ENCODE data around the gene TAF1A.
"Not testable (repeated sequence)": the region's sequence is repeated elsewhere in the genome, so short reads cannot be mapped to it uniquely, and the experiment has no call there.

Gene TAF1A

DNA sequence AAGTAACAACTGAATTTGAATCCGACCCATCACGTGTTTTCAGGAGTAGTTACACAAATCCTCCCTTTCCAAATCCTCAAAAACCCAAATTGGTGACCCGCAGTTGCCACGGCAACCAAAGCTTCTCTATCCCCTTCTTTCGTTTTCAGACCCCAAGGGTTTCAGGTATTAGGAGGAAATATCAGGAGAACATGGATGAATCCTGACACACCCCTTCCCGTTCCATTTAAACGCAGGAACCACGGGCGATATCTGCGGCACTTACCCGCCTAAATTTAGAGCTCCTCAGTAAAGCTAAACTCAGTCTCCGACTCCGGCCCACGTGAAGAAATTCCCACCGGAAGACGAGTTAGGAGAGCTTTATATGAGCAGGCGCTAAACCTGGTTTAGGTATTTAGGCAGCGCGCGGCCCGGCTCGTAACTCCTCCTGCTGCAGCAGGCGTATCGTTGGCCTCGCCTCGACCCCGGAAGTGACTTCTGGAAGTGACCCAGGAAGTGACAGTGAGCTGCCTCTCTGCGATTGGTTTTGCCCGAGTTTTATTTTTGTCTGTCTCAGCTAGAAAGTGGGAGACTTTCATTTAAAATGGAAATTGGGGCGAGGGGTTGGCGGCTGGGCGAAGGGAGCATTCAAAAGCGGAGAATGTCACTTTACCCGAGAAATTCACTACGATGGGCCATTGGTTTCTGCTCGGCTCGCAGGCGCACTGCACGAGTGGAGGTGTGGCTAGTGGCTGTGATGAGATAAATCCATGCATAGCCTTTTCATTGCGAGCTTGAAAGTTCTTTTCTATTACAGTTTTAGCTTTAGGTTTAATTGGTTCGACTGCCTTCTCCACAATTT lies at the start of gene TAF1A:
Gene TAF1A (minus strand): TSS at position 472 of the 841 bp plus-strand sequence.
- DNase-seq (ENCODE audit: low read depth in 2 of 2) = peak; percentile 79 to 81

DNA sequence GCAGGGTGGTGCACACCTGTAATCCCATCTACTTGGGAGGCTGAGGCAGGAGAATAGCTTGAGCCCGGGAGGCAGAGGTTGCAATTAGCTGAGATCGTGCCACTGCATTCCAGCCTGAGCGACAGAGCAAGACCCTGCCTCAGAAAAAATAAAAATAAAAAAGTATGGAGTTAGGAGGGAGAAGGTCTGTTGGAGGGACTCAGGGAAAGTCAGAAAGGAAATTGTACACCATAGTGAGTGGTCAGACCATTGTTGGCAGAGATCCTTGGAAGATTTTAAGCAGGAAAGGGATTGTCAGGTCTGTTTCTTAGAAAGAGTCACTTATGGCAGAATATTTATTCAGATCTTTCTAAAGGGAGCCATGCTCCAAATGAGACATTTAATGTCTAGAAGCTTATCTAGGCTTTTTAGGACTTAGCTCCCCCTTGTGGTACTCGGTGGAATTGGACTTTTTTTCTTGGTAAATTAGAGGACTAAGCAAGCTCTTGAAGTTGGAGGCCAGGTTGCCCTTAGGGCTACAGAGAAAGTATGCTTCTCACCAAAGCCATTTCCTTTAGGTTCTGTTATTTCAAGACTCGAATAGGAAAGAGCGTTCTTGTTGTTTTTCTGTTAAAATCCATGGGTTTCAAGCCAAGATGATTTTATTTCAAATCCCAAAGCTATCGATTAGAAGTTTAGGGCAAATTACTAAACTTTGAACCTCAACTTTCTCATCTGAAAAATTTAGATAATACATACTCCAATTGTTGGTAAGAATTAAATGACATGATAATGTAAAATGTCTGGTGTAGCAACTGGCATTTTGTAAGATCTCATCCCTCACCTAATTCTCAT lies 44.7 kb upstream of the TAF1A start:
- DNase-seq (ENCODE audit: low read depth in 2 of 2) = peak in 1 of 2 donors; percentile 56

DNA sequence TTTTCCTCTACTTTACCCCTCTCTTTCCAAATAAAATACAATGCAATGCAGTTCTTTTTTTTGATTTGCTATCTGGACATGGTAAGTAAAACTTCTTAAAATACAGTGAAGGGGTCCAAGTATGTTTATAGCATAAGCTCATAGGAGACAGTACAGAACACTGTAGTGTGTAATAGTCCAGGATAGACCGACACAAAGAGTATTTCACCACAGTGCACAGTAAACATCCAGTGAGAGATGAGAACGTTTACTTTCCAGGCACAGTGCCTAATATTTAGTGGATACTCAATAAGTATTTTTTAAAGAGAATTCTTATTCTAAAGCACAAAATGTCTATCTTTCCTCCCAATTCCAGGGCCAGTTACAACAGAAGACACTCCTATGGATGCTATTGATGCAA lies 43.0 kb upstream of the TAF1A start:
- DNase-seq (ENCODE audit: low read depth in 2 of 2) = no peak

DNA sequence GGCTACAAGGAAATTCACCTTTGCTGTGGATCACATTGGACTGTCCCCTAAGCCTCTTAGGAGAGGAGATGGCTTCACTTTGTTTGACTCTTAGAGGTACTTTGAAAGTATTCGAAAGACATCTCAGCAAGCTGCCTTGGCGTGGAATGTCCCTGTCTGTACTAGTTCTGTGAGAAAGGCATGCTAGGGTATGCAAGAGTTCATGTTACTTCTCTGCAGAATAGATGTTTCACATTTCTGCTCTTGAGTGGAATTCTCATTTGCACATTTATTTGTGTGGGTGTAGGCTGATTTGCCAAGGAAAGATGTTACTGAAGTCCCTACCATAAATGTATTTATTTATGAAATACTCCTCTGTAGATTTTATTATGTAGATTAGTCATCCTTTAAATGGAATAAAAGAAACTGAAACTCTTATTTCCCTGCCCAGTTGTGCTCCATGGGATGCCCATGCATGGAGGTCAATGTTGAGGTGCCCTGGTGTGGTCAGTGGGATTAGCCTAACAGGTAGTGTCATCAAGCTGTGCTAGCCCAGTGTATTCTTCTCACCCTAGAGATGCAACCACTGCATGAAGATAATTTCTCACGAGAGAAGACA lies 42.0 kb upstream of the TAF1A start:
- DNase-seq (ENCODE audit: low read depth in 2 of 2) = no peak

DNA sequence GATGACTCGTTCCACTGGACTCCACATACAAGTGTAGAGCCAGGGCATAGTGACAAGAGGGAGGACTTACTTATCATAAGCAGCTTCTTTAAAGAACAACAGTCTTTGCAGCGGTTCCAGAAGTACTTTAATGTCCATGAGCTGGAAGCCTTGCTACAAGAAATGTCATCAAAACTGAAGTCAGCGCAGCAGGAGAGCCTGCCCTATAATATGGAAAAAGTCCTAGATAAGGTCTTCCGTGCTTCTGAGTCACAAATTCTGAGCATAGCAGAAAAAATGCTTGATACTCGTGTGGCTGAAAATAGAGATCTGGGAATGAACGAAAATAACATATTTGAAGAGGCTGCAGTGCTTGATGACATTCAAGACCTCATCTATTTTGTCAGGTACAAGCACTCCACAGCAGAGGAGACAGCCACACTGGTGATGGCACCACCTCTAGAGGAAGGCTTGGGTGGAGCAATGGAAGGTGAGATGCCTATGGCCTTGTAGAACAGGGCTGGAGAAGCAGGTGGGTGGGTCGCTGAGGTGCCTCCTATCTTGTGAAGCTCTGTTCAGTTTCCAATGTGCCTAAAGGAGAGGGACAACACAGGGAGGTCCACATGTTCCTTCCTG lies 40.3 kb upstream of the TAF1A start:
- DNase-seq (ENCODE audit: low read depth in 2 of 2) = no peak

DNA sequence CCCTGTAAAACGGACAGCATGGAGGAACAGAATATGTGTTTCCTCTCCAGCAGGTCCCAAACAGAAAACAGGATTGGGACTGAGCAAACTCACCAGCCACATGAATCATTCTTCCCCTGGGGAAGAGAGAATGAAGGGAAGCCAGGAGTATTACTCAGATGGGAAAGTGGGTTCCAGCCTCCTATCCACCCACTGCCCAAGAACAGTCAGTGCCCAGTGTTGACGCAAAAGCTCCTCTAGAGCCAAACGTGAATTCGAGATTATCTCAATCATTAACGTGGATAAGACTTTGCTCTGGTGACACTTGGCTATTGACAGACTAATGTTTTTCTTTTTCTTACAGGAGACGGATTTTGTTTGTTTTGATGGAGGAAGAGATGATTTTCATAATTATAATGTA lies 37.5 kb upstream of the TAF1A start:
- no peak for DNase-seq (ENCODE audit: low read depth in 2 of 2)

DNA sequence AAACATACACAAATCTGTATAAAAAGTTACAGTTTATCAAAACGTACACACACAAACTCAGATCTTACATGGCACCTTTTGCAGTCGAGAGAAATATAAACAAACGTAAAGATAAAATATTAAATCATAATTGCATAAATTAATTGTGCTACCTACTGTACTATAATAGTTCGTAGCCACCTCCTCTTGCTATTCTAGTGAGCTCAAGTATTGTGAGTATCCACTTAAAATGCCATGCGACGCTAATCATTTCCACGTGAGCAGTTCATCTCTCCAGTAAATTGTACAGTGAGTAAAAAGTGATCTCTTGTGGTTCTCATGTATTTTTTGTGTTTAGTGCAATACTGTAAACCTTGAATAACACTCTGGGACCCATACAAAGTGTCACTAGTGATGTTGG lies 34.5 kb upstream of the TAF1A start:
- DNase-seq (ENCODE audit: low read depth in 2 of 2) = no peak

DNA sequence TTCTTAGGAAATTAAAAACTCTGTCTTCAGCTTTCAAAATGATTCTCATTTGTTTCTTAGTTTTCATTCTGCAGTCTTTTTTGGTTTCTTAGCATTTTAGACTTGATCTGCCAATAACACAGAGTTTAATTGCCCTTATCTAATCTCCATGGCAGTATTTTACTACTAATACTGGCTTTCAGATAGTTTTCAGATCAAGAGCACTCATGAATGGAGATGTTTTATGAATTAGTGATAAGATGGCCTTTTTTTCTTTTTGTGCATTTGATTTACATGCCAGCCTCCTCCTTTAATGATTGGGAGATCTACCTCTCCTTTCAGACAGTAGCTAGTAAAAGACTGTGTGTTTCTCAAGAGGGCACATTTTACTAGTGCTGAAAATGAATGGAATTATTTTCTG lies 33.7 kb upstream of the TAF1A start:
- no peak for DNase-seq (ENCODE audit: low read depth in 2 of 2)

DNA sequence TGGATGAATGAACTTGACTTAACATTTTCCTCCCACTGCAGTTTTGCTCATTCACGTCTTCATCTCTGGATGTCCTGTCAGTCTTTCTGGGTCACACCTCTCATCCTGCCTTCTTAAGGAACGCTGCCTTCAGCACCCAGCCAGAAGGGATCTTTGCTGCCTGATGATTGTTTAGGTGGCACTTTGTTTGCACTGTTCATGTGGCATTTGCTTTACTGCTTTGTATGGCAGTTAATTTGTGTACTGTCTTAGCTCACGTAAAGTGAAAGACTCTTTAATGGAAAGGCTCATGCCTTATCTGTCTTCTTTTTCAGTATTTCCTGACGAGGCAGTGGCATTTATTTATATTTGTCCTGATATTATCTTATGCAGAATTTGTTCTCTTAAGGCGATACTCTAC lies 33.0 kb upstream of the TAF1A start:
- no peak for DNase-seq (ENCODE audit: low read depth in 2 of 2)

DNA sequence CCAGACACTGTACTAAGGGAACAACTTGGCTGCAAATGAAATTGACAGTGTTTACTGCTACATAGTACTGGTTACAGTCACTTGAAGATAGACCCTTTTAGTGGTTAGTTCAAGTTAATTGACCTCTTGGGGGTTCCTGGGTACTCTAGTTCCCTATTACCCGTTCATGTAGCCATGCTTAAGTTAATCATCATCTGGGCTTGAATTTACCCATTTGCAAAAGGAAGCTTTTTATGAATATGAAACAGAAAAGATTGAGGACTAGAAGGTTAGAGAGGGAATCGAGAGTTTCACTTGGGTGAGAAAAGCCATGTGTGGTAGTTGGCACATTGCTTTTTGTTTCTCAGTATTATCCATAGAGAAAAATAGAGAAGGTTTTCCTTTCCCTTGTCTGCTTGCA lies 30.8 kb upstream of the TAF1A start:
- DNase-seq (ENCODE audit: low read depth in 2 of 2) = no peak

DNA sequence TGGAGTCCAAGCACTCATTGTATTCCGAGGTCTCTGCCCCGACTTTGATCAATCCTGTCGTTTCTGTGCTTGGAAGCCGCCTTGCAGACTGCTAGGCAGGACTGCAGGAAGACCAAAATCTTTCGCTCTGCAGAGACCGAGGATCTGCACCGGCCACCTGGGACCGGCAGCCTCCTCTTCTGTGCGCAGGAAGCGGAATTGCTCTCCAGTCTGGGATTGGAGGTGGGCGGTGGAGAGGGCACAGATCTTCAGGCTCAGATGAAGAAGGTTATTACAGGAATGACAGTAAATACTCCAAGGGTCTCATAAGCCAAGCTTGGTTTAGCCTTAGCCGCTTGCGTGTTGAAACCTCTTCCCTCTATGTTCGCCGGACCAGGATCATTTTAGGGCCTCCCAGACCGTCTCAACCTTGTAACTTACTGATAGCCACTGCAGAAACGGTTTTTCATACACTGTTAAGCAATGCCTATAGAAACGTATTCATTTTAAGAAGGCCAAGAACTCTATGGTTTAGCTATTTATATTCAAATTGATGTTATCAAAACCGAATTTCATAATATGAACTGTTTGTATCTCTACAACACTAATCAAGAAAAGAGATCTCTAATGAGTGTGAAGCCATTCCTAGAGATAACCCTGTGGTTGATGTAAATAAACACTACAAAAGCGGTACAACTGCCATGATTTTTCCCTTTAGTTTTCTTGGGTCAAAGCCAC lies 29.3 kb upstream of the TAF1A start:
- DNase-seq (ENCODE audit: low read depth in 2 of 2) = no peak

DNA sequence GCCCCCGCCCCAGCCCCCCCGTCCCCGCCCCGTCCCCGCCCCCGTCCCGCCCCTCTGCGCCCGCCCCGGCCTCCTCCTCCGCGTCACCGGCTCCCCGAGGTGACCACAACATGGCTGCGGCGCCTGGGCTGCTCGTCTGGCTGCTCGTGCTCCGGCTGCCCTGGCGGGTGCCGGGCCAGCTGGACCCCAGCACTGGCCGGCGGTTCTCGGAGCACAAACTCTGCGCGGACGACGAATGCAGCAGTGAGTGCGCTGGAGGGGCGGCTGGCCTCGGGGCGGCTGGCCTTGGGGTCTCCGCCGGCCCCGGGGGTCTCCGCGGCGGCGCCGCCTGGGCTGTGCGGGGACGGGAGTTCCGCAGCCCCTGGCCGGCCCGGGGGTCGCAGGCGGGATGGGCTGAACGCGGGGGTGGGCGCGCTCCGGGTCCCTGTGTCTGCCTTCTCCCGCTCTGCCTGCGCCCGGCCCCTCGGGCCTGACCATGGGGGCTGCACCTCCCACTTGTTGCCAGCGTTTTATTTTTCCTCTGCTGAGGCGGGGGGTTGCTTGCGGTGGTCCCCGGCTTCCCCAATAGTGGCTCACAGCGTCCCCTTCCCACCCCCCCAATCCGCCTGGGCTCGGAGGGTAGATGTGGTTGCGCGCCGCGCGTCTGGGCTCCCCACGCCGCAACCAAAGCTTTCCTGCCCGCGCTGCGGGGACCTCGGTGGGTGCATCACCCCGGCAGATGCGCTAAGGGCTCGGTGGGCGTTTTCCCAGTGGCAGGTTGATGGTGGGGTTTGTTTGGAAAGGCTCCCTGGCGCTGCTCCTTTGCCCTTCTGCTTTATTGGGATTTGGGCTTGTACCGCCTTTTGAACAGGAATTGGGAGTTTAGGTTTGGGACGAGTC lies 28.5 kb upstream of the TAF1A start, which contains the start of gene MIA3:
Gene MIA3 (plus strand): TSS at position 97 of the 879 bp plus-strand sequence. CDS start 14 bp downstream, at position 111.
- DNase-seq (ENCODE audit: low read depth in 2 of 2) = peak; percentile 13 to 39

DNA sequence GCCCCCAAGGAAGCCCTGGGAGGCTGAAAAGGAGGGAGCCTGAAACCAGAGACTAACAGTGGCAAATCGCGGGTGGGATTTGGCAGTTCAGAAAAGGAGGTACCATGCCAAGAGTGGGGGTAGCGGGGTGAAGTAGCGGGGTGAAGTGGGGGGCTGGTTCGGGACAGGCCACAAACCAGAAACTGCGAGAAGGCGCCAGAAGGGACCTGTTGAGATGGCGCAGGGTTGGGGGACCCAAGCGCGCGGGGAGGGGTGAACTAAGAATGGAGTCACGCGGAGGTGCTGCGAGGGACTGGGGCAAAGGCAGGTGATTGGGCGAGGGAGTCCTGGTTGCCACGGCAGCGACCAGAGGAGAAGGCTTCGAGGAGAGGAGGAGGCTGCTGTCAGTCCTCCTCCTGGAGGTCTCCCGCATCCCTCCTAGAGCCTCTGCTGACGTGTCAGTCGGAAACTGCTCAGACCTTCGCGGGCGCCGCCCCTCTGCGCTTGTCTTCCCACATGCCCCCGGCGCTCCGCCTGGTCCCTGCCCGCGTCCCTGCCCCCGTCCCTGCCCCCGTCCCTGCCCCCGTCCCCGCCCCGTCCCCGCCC lies 27.7 kb upstream of the TAF1A start:
- peak; percentile 87 to 93 for DNase-seq (ENCODE audit: low read depth in 2 of 2)

DNA sequence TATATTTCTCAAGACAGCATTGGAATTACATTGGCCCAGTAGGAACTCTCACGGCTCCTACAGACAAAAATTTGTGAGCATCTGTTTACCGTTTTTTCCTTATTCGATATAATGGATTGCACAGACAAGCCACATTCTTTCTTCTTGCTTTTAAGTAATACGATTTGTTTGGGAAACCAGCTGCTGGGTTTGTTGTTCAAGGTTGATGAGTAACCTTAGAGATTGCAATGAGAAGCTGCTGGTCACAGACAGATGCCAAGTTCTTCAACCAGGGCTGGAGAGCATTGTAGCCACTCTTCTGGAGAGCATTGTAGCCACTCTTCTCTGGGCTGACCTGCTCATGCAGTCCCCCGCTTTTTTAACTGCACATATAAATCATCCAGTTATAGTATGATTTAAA lies 26.8 kb upstream of the TAF1A start:
- DNase-seq (ENCODE audit: low read depth in 2 of 2) = no peak

DNA sequence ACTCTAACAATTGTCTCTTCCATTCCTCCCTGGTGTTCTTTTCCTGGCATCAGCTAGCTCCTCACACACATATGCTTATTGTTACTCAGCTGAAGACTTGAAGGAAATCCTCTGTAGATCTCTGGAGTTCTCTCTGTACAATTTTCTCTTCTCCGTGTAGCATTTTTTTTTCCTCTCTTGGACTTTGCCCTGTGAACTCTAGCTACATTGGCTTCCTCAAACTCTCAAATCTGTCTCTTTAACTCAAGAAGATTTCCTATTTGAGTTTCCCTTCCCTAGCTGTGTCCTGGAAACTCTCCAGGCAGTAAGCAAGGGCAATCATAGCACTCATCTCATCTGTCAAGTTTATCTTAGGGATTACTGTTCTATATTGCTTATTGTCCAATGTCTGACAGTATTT lies 23.9 kb upstream of the TAF1A start:
- no peak for DNase-seq (ENCODE audit: low read depth in 2 of 2)

DNA sequence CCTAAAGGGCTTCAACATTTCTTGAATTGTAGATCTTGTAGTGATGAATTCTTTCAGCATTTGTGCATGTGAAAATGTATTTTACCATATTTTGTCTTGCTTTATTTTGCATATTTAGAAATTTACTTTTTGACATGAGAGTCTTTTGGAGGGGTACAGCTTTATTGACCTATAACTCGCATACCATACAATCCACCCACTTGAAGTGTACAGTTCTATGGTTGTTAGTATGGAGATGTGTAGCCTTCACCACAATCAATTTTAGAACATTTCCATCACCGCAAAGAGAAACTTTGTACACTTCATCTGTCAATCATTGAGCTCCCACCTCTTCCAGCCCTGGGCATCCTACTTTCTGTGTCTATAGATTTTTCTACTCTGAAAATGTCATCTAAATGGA lies 21.0 kb upstream of the TAF1A start:
- DNase-seq (ENCODE audit: low read depth in 2 of 2) = no peak

DNA sequence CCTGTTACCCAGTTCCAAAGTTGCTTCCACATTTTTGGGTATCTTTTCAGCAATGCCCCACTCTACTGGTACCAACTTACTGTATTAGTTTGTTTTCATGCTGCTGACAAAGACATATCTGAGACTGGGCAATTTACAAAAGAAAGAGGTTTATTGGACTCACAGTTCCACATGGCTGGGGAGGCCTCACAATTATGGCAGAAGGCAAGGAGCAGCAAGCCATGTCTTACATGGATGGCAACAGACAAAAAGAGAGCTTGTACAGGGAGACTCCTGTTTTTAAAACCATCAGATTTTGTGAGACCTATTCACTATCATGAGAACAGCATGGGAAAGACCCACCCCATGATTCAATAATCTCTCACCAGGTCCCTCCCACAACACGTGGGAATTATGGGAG lies 19.4 kb upstream of the TAF1A start:
- DNase-seq (ENCODE audit: low read depth in 2 of 2) = not testable (repeated sequence)

DNA sequence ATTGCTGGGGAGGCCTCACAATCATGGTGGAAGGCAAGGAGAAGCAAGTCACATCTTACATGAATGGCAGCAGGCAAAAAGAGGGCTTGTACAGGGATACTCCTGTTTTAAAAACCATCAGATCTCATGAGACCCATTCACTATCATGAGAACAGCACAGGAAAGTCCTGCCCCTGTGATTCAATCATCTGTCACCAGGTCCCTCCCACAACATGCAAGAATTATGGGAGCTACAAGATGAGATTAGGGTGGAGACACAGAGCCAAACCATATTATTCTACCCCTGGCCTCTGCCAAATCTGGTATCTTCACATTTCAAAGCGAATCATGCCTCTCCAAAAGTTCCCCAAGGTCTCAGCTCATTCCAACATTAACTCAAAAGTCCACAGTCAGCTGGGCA lies 17.0 kb upstream of the TAF1A start:
- no peak for DNase-seq (ENCODE audit: low read depth in 2 of 2)

DNA sequence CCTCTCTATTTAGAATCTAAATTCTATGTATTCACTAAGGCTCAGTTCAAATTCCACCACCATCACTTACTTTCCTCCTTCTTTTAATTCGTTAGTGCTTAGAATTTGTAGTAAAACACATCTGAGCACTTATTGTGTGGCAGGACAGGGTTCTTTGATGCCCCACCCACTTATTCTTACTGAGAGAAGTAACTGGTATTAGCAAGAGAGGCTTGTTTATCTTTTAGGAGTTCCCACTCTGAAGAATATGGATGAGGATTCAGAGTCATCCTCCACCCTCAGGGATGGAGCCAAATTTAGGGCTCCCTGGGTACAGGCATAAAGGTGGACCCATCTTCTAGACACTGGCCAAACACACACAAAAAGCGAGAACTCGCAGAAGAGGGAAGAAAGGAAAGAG lies 11.5 kb upstream of the TAF1A start:
- DNase-seq (ENCODE audit: low read depth in 2 of 2) = no peak

DNA sequence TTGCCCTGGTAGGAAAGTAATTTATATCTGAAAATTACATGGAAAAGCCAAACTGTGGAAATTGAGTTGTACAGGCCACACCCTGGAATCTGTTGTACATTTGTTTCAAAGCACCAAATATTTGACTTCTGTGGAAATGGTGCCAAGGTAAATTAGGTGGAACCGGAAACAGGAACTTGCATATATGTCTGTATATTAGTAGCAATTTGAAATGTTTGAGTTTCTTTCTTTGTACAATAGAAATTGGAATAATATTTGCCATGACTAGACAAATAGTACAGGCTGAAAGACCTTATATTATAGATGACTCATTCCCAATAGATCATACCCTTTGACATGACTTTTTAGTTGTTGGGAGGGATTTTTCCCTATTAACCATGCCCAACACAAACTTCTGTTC lies 10.5 kb upstream of the TAF1A start:
- no peak for DNase-seq (ENCODE audit: low read depth in 2 of 2)
